Left colon (tissue), 2 donors: ENCODE measurements around the gene MAN1B1. TPM values are rescaled to one million over a fixed set of nuclear protein-coding genes. Genes with fewer than 3 reads are reported as not detected.
"Not testable (repeated sequence)": the region's sequence is repeated elsewhere in the genome, so short reads cannot be mapped to it uniquely, and the experiment has no call there.

Experiments
- ATAC-seq: fragments of 200-7000 bp; cut with Tn5 transposase; one replicate; pipeline ENCODE4 v1.9.1; 2020; ENCODE audit warnings: mild to moderate bottlenecking, moderate library complexity
- DNase-seq, 2 donors: peaks; one replicate each; pipeline ENCODE4 v3.0.0-alpha.2; 2020
- intact Hi-C, 2 donors: fragments of 100-400 bp; cut with DNase I in 1 of 2; cut with micrococcal nuclease in 1 of 2; formaldehyde crosslinking; loops; one replicate each; pipeline versions ENCODE4 v1.11.2 to v1.14.0; 2022; cut with DNase I, micrococcal nuclease
- total RNA-seq, 2 donors: library from RNA; stranded (reverse); fragmentation: NEBNext Ultra II Directional; extraction: Animal tissue kit (Norgen Biotek cat#: 25700); gene quantifications; one replicate each; pipeline ENCODE4 v1.2.1, GENCODE V29; 2021
- donor health status: DM: no; HTN: no; CAD: no.
- donor health status: DM: yes; HTN: yes; CAD: no.

MAN1B1 gene
- total RNA-seq, 2 donors from 2014 or later = 50.0 to 53.5 TPM

GRCh38 chr9:137134191-137134590, 47.4 kb downstream of the MAN1B1 start:
- intact Hi-C loops = no loop called here
- no peak for DNase-seq
- ATAC-seq = no peak

- ATAC-seq, DNase-seq, intact Hi-C loops: not testable (repeated sequence)
These were observed 48.4 kb downstream of the MAN1B1 start for GRCh38 chr9:137135154-137135553.

GRCh38 chr9:137136261-137136880, 49.6 kb downstream of the MAN1B1 start:
- ATAC-seq (peak; percentile 94), DNase-seq (peak in 1 of 2 donors; percentile 49)
- intact Hi-C loops = no loop called here

GRCh38 chr9:137136881-137137607, 50.3 kb downstream of the MAN1B1 start:
- intact Hi-C loops = no loop called here
- ATAC-seq (no peak), DNase-seq (no peak)

GRCh38 chr9:137138058-137138721, 51.4 kb downstream of the MAN1B1 start:
- ATAC-seq (no peak), DNase-seq (no peak)
- intact Hi-C loops = no loop called here

GRCh38 chr9:137138722-137139467, 52.1 kb downstream of the MAN1B1 start, which contains the start of gene GRIN1:
TSS of gene GRIN1 (plus strand) at chr9:137139154. CDS start at chr9:137139487, 333 bp downstream.
- ATAC-seq (peak; percentile 39), DNase-seq (no peak)
- intact Hi-C loops = no loop called here

GRCh38 chr9:137139468-137140150, 52.8 kb downstream of the MAN1B1 start:
- intact Hi-C loops = loop anchor here in 1 of 2 donors (5.0 kb wide), 1 partner anchor 53 kb away; no protein-coding TSS in a partner anchor
- no peak for ATAC-seq
- DNase-seq = no peak

- intact Hi-C loops = loop anchor here in 1 of 2 donors (5.0 kb wide), 1 partner anchor 52 kb away; no protein-coding TSS in a partner anchor
- ATAC-seq = no peak
These were observed 53.6 kb downstream of the MAN1B1 start for GRCh38 chr9:137140151-137141012.

GRCh38 chr9:137141050-137141810, 54.4 kb downstream of the MAN1B1 start:
- no peak for DNase-seq
- intact Hi-C loops = loop anchor here in 1 of 2 donors (5.0 kb wide), 1 partner anchor 51 kb away; no protein-coding TSS in a partner anchor

More at GRCh38 chr9:137140151-137141012, 53.6 kb downstream of the MAN1B1 start:
- DNase-seq = no peak

GRCh38 chr9:137141976-137142936, 55.5 kb downstream of the MAN1B1 start:
- ATAC-seq = no peak
- intact Hi-C loops = loop anchor here in 1 of 2 donors (5.0 kb wide), 1 partner anchor 50 kb away; no protein-coding TSS in a partner anchor
- no peak for DNase-seq

More at GRCh38 chr9:137141050-137141810, 54.4 kb downstream of the MAN1B1 start:
- ATAC-seq = no peak

- ATAC-seq (no peak), DNase-seq (no peak)
- intact Hi-C loops = loop anchor here in 1 of 2 donors (5.0 kb wide), 1 partner anchor 49 kb away; no protein-coding TSS in a partner anchor
These were observed 56.7 kb downstream of the MAN1B1 start for GRCh38 chr9:137143459-137143858.

- ATAC-seq (no peak), DNase-seq (no peak)
- intact Hi-C loops = no loop called here
These were observed 59.1 kb downstream of the MAN1B1 start for GRCh38 chr9:137145731-137146526.

- intact Hi-C loops = no loop called here
- no peak for ATAC-seq
- DNase-seq = no peak
These were observed 59.7 kb downstream of the MAN1B1 start for GRCh38 chr9:137146527-137146918.

GRCh38 chr9:137147091-137147792, 60.5 kb downstream of the MAN1B1 start:
- intact Hi-C loops = no loop called here
- ATAC-seq (no peak), DNase-seq (no peak)
